DOHH2 (cell line): ENCODE measurements around the gene TRIM37.
"Not testable (repeated sequence)": the region's sequence is repeated elsewhere in the genome, so short reads cannot be mapped to it uniquely, and the experiment has no call there.

Source experiments
- H3F3A ChIP-seq: fragments of 200-600 bp; sonication (generic), shearing (Covaris generic); 2 replicates; pipeline ENCODE4 v1.6.0; 2016; ENCODE audit warnings: antibody characterized with exemption, mild to moderate bottlenecking; ENCODE audit not compliant: control insufficient read depth, insufficient read depth
- H3K27ac ChIP-seq: fragments of 200-600 bp; sonication (generic); 2 replicates; pipeline ENCODE4 v1.5.1; 2014; ENCODE audit warnings: low read depth, mild to moderate bottlenecking, low read length, moderate library complexity
- H3K27me3 ChIP-seq: fragments of 200-600 bp; sonication (generic); 2 replicates; pipeline ENCODE4 v1.6.1; 2014; ENCODE audit warnings: mild to moderate bottlenecking, low read length, mixed read lengths; ENCODE audit not compliant: control insufficient read depth
- H3K36me3 ChIP-seq: fragments of 200-600 bp; sonication (generic); 2 replicates; pipeline ENCODE4 v1.6.1; 2014; ENCODE audit warnings: mild to moderate bottlenecking, low read length, moderate library complexity, mixed read lengths; ENCODE audit not compliant: control insufficient read depth
- H3K4me1 ChIP-seq: fragments of 200-600 bp; sonication (generic); 2 replicates; pipeline ENCODE4 v1.6.1; 2014; ENCODE audit warnings: mild to moderate bottlenecking, low read length, mixed read lengths; ENCODE audit not compliant: control insufficient read depth
- H3K4me2 ChIP-seq: fragments of 200-600 bp; sonication (generic); 2 replicates; pipeline ENCODE4 v1.6.0; 2014; ENCODE audit warnings: mild to moderate bottlenecking, low read length, moderate library complexity
- H3K4me3 ChIP-seq: fragments of 200-600 bp; sonication (generic); 2 replicates; pipeline ENCODE4 v1.5.1; 2014; ENCODE audit warnings: mild to moderate bottlenecking, low read length, mixed read lengths
- H3K79me2 ChIP-seq: fragments of 200-600 bp; sonication (generic); 2 replicates; pipeline ENCODE4 v1.6.1; 2014; ENCODE audit warnings: mild to moderate bottlenecking, low read length, mixed read lengths; ENCODE audit not compliant: control insufficient read depth
- H3K9me2 ChIP-seq: fragments of 200-600 bp; sonication (generic); replicated peaks from 2 replicates; pipeline ENCODE4 v1.6.1; 2014; ENCODE audit warnings: mild to moderate bottlenecking, low read length, mixed read lengths; ENCODE audit not compliant: control insufficient read depth
- H3K9me3 ChIP-seq: fragments of 200-600 bp; sonication (generic); 2 replicates; pipeline ENCODE4 v1.6.1; 2014; ENCODE audit warnings: antibody characterized with exemption, low read length, mixed read lengths; ENCODE audit not compliant: control insufficient read depth, insufficient read depth
- H4K20me1 ChIP-seq: fragments of 200-600 bp; sonication (generic); 2 replicates; pipeline ENCODE4 v1.6.0; 2014; ENCODE audit warnings: low read depth, mild to moderate bottlenecking, antibody characterized with exemption, low read length, moderate library complexity; ENCODE audit not compliant: control insufficient read depth, insufficient read depth
- EZH2phosphoT487 ChIP-seq: fragments of 200-600 bp; sonication (generic); IDR thresholded peaks from 2 replicates; pipeline ENCODE4 v1.6.1; 2017; ENCODE audit warnings: borderline replicate concordance, mild to moderate bottlenecking, antibody characterized with exemption, low read length, moderate library complexity, mixed read lengths
- TF ChIP-seq, protein P1 (sequence below): fragments of 200-600 bp; sonication (generic); IDR thresholded peaks from one replicate; pipeline ENCODE4 v1.5.1; 2014; ENCODE audit warnings: antibody characterized with exemption, mild to moderate bottlenecking, low read depth, low read length; ENCODE audit not compliant: poor library complexity, severe bottlenecking

Gene TRIM37

DNA sequence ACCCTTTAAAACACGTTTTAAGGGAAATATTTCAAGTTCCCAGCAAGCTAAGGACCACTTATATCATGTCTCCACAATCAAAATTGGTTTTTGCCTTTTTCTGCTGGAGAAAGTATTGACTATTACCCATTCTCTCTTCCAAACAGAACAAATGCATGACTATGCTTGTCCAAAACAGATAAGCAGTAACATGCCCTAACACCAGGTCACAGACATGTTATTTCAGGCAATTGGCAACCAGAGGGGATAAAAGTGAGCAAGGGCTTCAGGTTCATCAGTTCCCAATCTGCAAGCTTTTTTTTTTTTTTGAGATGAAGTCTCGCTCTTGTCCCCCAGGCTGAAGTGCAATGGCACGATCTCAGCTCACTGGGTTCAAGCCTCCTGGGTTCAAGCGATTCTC lies 33.3 kb upstream of the TRIM37 start:
- TF ChIP-seq, protein P1, sequence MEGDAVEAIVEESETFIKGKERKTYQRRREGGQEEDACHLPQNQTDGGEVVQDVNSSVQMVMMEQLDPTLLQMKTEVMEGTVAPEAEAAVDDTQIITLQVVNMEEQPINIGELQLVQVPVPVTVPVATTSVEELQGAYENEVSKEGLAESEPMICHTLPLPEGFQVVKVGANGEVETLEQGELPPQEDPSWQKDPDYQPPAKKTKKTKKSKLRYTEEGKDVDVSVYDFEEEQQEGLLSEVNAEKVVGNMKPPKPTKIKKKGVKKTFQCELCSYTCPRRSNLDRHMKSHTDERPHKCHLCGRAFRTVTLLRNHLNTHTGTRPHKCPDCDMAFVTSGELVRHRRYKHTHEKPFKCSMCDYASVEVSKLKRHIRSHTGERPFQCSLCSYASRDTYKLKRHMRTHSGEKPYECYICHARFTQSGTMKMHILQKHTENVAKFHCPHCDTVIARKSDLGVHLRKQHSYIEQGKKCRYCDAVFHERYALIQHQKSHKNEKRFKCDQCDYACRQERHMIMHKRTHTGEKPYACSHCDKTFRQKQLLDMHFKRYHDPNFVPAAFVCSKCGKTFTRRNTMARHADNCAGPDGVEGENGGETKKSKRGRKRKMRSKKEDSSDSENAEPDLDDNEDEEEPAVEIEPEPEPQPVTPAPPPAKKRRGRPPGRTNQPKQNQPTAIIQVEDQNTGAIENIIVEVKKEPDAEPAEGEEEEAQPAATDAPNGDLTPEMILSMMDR = no peak
- no peak for TF ChIP-seq EZH2phosphoT487
- Histone ChIP-seq H3K4me3 (no peak overlapping the region), H3K9me3 (no peaks in the 10 kb centered on the region), H3K4me2 (no peak overlapping the region), H4K20me1 (peaks cover 5% of the 10 kb centered on the region; the same call in 1 of the 2 replicates), H3K79me2 (peaks cover 95% of the 10 kb centered on the region), H3K27ac (no peak overlapping the region), H3K27me3 (no peaks in the 10 kb centered on the region), H3F3A (no peaks in the 10 kb centered on the region), H3K36me3 (peaks cover 21% of the 10 kb centered on the region), H3K9me2 (no peaks in the 10 kb centered on the region), H3K4me1 (no peaks in the 10 kb centered on the region)

- not testable (repeated sequence) for H3K4me2 ChIP-seq, H3K4me3 ChIP-seq, H4K20me1 ChIP-seq, H3F3A ChIP-seq, H3K27me3 ChIP-seq, H3K4me1 ChIP-seq, H3K9me3 ChIP-seq, H3K27ac ChIP-seq, H3K9me2 ChIP-seq, H3K36me3 ChIP-seq
- peaks cover 95% of the 10 kb centered on the region for H3K79me2 ChIP-seq
Measured at GRCh38 chr17:59138339-59138738, 31.7 kb upstream of the TRIM37 start.

- H3F3A ChIP-seq = peaks cover 11% of the 10 kb centered on the region
- H3K79me2 ChIP-seq = peaks cover 77% of the 10 kb centered on the region
- TF ChIP-seq EZH2phosphoT487 = no peak
- TF ChIP-seq, protein P1 = no peak
- no peaks in the 10 kb centered on the region for H4K20me1 ChIP-seq
- no peaks in the 10 kb centered on the region for H3K9me3 ChIP-seq
- no peaks in the 10 kb centered on the region for H3K9me2 ChIP-seq
- H3K4me3 ChIP-seq = no peak overlapping the region
- no peaks in the 10 kb centered on the region for H3K27me3 ChIP-seq
- H3K27ac ChIP-seq = no peak overlapping the region
- H3K4me2 ChIP-seq = no peak overlapping the region
- H3K36me3 ChIP-seq = peaks cover 28% of the 10 kb centered on the region
- H3K4me1 ChIP-seq = no peaks in the 10 kb centered on the region
Measured at GRCh38 chr17:59131131-59131530, 24.5 kb upstream of the TRIM37 start.

DNA sequence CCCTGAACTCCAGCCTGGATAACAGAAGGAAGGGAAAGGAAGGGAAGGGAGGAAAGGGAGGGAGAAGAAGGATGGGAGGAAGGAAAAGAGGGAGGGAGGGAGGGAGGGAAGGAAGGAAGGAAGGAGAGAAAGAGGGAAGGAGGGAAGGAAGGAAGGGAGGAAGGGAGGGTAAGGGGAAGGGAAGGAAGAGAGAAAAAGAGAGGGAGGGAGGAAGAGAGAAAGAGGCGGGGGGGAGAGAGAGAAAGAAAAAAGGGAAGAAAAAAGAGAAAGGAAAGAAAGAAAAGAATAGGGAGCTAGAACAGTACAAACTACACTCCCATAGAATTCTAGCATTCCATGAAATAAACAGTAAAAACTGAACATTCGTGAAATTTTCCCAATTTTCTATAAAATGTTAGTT lies 23.1 kb upstream of the TRIM37 start:
- no peak overlapping the region for H3K4me2 ChIP-seq
- peaks cover 28% of the 10 kb centered on the region for H3K36me3 ChIP-seq
- no peaks in the 10 kb centered on the region for H3K27me3 ChIP-seq
- no peak overlapping the region for H3K27ac ChIP-seq
- H3K4me3 ChIP-seq = no peak overlapping the region
- H3K9me2 ChIP-seq = no peaks in the 10 kb centered on the region
- peaks cover 66% of the 10 kb centered on the region for H3K79me2 ChIP-seq
- H3K9me3 ChIP-seq = no peaks in the 10 kb centered on the region
- no peak for TF ChIP-seq EZH2phosphoT487
- TF ChIP-seq, protein P1 = no peak
- peaks cover 11% of the 10 kb centered on the region for H3F3A ChIP-seq
- H4K20me1 ChIP-seq = no peaks in the 10 kb centered on the region
- no peaks in the 10 kb centered on the region for H3K4me1 ChIP-seq
